ENCODE measurements around the gene PTPN6. TPM values are rescaled to one million over a fixed set of nuclear protein-coding genes. Genes with fewer than 3 reads are reported as not detected.
A peak's percentile ranks its signal among the peaks of the same experiment; 100 is the strongest.

PTPN6 gene
- total and polyA plus RNA-seq, 2 of the 13 experiments (the other 11 are each of a cell fraction or from before 2014, with no cell fraction given) = 10.5 to 10.6 TPM

- TF ChIP-seq TFDP1 (CRISPR knock-in tag; IDR thresholded peaks at IDR 0.05; ENCODE audit: borderline replicate concordance) = peak; percentile 93
- no peak for TF ChIP-seq FLYWCH1 (CRISPR knock-in tag; IDR thresholded peaks at IDR 0.05)
- no peak for TF ChIP-seq ZNF383 (CRISPR knock-in tag; IDR thresholded peaks at IDR 0.05; ENCODE audit: borderline replicate concordance)
- no peak for TF ChIP-seq ADNP (CRISPR knock-in tag; IDR thresholded peaks at IDR 0.05)
- TF ChIP-seq ZKSCAN5 (CRISPR knock-in tag; IDR thresholded peaks at IDR 0.05) = no peak
- TF ChIP-seq EED (CRISPR knock-in tag; IDR thresholded peaks at IDR 0.05) = no peak; the same call in 1 of the 2 replicates
- TF ChIP-seq ARID4A (CRISPR knock-in tag; IDR thresholded peaks at IDR 0.05; ENCODE audit: borderline replicate concordance) = peak; percentile 90
- peak; percentile 60 for TF ChIP-seq HCFC1 (IDR thresholded peaks at IDR 0.05; ENCODE audit: low read depth, low read length)
- TF ChIP-seq PHB2 (IDR thresholded peaks at IDR 0.05; ENCODE audit: partially characterized antibody) = no peak
- 0 out of 2 replicates have a peak, but pooled peaks have one; percentile 7 for TF ChIP-seq ZNF24 (IDR thresholded peaks at IDR 0.05)
- peak; percentile 81 for TF ChIP-seq FOXO1 (CRISPR knock-in tag; IDR thresholded peaks at IDR 0.05)
- no peak for TF ChIP-seq ZNF557 (CRISPR knock-in tag; IDR thresholded peaks at IDR 0.05)
- peak; percentile 92; the same call in 1 of the 2 replicates for TF ChIP-seq THAP9 (CRISPR knock-in tag; IDR thresholded peaks at IDR 0.05; ENCODE audit: borderline replicate concordance)
- peak; percentile 62 for TF ChIP-seq STAG1 (CRISPR knock-in tag; IDR thresholded peaks at IDR 0.05)
- peak; percentile 89; the same call in 1 of the 2 replicates for TF ChIP-seq SNAPC5 (CRISPR knock-in tag; IDR thresholded peaks at IDR 0.05; ENCODE audit: borderline replicate concordance)
- peak; percentile 95 for TF ChIP-seq NAIF1 (CRISPR knock-in tag; IDR thresholded peaks at IDR 0.05; ENCODE audit: borderline replicate concordance)
- TF ChIP-seq ZNF510 (CRISPR knock-in tag; IDR thresholded peaks at IDR 0.05; ENCODE audit: low read depth) = no peak
- TF ChIP-seq ZNF703 (CRISPR knock-in tag; IDR thresholded peaks at IDR 0.05; ENCODE audit: borderline replicate concordance) = peak; percentile 43; the same call in 1 of the 2 replicates
- 0 out of 2 replicates have a peak, but pooled peaks have one; percentile 59 for TF ChIP-seq HBP1 (CRISPR knock-in tag; IDR thresholded peaks at IDR 0.05; ENCODE audit: low read depth)
Measured at GRCh38 chr12:6937481-6938352, 13.4 kb upstream of the PTPN6 start (continued).
